DND-41 (cell line): Measurements from ENCODE around the gene FAM43A.

Experiments used
- CTCF ChIP-seq: IDR thresholded peaks from 2 replicates; pipeline ENCODE4 v1.5.1; 2012; ENCODE audit warnings: borderline replicate concordance, low read length, moderate library complexity, mild to moderate bottlenecking; ENCODE audit not compliant: poor library complexity, severe bottlenecking; ENCODE audit errors: extremely low read depth
- EZH2 ChIP-seq: IDR thresholded peaks from 3 replicates; pipeline ENCODE4 v1.6.1; 2012; ENCODE audit warnings: borderline replicate concordance, low read depth, mild to moderate bottlenecking, moderate library complexity, low read length, inconsistent platforms; ENCODE audit not compliant: severe bottlenecking

GRCh38 chr3:194727435-194728128, 41.9 kb downstream of the FAM43A start:
- no peak for TF ChIP-seq CTCF
- no peak for TF ChIP-seq EZH2
